ENCODE data around the gene MAP3K12. TPM values are rescaled to one million over a fixed set of nuclear protein-coding genes. Genes with fewer than 3 reads are reported as not detected.

MAP3K12 gene
- total and polyA plus RNA-seq, 2 of the 13 experiments (the other 11 are each of a cell fraction or from before 2014, with no cell fraction given), result 0.20 to 1.1 TPM

DNA sequence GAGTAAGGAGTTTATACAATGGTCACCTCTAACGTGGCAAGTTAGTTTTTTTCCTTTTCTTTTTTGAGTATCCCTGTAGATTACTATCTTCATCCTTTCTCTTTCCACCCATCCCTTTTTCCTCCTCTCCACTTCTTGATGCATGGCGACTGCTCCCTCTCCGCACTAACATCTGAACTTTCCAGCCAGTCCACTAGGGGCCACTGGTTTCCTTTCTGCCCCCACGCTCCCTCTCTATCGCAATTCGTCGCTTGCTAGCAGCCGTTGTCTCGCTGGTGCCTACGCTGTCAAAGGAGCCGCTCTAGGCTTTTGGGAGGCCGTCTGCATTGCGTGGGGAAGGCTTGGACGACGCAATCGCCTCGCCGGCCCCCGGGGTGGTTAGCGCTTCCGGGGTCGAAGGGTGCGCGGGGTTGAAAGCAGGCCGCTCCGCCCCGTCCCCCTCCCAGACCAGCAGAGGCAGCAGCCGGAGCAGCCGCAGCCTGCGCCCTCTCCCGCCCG, 47.5 kb downstream of the MAP3K12 start, which contains the start of gene PCBP2 (continued):
- TF ChIP-seq, protein P1, sequence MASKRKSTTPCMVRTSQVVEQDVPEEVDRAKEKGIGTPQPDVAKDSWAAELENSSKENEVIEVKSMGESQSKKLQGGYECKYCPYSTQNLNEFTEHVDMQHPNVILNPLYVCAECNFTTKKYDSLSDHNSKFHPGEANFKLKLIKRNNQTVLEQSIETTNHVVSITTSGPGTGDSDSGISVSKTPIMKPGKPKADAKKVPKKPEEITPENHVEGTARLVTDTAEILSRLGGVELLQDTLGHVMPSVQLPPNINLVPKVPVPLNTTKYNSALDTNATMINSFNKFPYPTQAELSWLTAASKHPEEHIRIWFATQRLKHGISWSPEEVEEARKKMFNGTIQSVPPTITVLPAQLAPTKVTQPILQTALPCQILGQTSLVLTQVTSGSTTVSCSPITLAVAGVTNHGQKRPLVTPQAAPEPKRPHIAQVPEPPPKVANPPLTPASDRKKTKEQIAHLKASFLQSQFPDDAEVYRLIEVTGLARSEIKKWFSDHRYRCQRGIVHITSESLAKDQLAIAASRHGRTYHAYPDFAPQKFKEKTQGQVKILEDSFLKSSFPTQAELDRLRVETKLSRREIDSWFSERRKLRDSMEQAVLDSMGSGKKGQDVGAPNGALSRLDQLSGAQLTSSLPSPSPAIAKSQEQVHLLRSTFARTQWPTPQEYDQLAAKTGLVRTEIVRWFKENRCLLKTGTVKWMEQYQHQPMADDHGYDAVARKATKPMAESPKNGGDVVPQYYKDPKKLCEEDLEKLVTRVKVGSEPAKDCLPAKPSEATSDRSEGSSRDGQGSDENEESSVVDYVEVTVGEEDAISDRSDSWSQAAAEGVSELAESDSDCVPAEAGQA (IDR thresholded peaks at IDR 0.05; ENCODE audit: low read depth), result peak; percentile 81
- TF ChIP-seq, protein P1 (CRISPR knock-in tag; IDR thresholded peaks at IDR 0.05; ENCODE audit: borderline replicate concordance), result no peak
- TF ChIP-seq, protein P2, sequence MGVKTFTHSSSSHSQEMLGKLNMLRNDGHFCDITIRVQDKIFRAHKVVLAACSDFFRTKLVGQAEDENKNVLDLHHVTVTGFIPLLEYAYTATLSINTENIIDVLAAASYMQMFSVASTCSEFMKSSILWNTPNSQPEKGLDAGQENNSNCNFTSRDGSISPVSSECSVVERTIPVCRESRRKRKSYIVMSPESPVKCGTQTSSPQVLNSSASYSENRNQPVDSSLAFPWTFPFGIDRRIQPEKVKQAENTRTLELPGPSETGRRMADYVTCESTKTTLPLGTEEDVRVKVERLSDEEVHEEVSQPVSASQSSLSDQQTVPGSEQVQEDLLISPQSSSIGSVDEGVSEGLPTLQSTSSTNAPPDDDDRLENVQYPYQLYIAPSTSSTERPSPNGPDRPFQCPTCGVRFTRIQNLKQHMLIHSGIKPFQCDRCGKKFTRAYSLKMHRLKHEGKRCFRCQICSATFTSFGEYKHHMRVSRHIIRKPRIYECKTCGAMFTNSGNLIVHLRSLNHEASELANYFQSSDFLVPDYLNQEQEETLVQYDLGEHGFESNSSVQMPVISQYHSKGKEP (CRISPR knock-in tag; IDR thresholded peaks at IDR 0.05), result 0 out of 2 replicates have a peak, but pooled peaks have one; percentile 32
- TF ChIP-seq, protein P3, sequence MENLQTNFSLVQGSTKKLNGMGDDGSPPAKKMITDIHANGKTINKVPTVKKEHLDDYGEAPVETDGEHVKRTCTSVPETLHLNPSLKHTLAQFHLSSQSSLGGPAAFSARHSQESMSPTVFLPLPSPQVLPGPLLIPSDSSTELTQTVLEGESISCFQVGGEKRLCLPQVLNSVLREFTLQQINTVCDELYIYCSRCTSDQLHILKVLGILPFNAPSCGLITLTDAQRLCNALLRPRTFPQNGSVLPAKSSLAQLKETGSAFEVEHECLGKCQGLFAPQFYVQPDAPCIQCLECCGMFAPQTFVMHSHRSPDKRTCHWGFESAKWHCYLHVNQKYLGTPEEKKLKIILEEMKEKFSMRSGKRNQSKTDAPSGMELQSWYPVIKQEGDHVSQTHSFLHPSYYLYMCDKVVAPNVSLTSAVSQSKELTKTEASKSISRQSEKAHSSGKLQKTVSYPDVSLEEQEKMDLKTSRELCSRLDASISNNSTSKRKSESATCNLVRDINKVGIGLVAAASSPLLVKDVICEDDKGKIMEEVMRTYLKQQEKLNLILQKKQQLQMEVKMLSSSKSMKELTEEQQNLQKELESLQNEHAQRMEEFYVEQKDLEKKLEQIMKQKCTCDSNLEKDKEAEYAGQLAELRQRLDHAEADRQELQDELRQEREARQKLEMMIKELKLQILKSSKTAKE (CRISPR knock-in tag; IDR thresholded peaks at IDR 0.05; ENCODE audit: borderline replicate concordance), result peak; percentile 41; the same call in 1 of the 2 replicates
- no peak for TF ChIP-seq SOX6 (IDR thresholded peaks at IDR 0.05)
- TF ChIP-seq SOX6 (CRISPR knock-in tag; IDR thresholded peaks at IDR 0.05), result peak; percentile 75
- peak; percentile 25; the same call in 1 of the 2 replicates for TF ChIP-seq ZNF274 (CRISPR knock-in tag; IDR thresholded peaks at IDR 0.05)
- TF ChIP-seq ZNF224 (CRISPR knock-in tag; IDR thresholded peaks at IDR 0.05), result no peak
- TF ChIP-seq FOXA3 (CRISPR knock-in tag; IDR thresholded peaks at IDR 0.05), result peak; percentile 79
- TF ChIP-seq NFKBIZ (CRISPR knock-in tag; IDR thresholded peaks at IDR 0.05), result peak; percentile 62; the same call in 1 of the 2 replicates
- TF ChIP-seq, protein P4, sequence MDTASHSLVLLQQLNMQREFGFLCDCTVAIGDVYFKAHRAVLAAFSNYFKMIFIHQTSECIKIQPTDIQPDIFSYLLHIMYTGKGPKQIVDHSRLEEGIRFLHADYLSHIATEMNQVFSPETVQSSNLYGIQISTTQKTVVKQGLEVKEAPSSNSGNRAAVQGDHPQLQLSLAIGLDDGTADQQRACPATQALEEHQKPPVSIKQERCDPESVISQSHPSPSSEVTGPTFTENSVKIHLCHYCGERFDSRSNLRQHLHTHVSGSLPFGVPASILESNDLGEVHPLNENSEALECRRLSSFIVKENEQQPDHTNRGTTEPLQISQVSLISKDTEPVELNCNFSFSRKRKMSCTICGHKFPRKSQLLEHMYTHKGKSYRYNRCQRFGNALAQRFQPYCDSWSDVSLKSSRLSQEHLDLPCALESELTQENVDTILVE (CRISPR knock-in tag; IDR thresholded peaks at IDR 0.05), result peak; percentile 88
- TF ChIP-seq TARDBP (CRISPR knock-in tag; IDR thresholded peaks at IDR 0.05), result peak; percentile 98
- TF ChIP-seq BORCS8-MEF2B (CRISPR knock-in tag; IDR thresholded peaks at IDR 0.05), result no peak
- TF ChIP-seq, protein P5, sequence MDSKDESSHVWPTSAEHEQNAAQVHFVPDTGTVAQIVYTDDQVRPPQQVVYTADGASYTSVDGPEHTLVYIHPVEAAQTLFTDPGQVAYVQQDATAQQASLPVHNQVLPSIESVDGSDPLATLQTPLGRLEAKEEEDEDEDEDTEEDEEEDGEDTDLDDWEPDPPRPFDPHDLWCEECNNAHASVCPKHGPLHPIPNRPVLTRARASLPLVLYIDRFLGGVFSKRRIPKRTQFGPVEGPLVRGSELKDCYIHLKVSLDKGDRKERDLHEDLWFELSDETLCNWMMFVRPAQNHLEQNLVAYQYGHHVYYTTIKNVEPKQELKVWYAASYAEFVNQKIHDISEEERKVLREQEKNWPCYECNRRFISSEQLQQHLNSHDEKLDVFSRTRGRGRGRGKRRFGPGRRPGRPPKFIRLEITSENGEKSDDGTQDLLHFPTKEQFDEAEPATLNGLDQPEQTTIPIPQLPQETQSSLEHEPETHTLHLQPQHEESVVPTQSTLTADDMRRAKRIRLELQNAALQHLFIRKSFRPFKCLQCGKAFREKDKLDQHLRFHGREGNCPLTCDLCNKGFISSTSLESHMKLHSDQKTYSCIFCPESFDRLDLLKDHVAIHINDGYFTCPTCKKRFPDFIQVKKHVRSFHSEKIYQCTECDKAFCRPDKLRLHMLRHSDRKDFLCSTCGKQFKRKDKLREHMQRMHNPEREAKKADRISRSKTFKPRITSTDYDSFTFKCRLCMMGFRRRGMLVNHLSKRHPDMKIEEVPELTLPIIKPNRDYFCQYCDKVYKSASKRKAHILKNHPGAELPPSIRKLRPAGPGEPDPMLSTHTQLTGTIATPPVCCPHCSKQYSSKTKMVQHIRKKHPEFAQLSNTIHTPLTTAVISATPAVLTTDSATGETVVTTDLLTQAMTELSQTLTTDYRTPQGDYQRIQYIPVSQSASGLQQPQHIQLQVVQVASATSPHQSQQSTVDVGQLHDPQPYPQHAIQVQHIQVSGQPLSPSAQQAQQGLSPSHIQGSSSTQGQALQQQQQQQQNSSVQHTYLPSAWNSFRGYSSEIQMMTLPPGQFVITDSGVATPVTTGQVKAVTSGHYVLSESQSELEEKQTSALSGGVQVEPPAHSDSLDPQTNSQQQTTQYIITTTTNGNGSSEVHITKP (CRISPR knock-in tag; IDR thresholded peaks at IDR 0.05; ENCODE audit: low read depth), result peak; percentile 75; the same call in 1 of the 2 replicates
- no peak for TF ChIP-seq ZNF225 (CRISPR knock-in tag; IDR thresholded peaks at IDR 0.05)
- no peak for TF ChIP-seq ZNF672 (CRISPR knock-in tag; IDR thresholded peaks at IDR 0.05)

Data from HepG2 (cell line).